ENCODE results near the gene C1QTNF1. TPM values are rescaled to one million over a fixed set of nuclear protein-coding genes. Genes with fewer than 3 reads are reported as not detected.

Gene C1QTNF1
- total RNA-seq, 3 donors from 2014 or later (not counting 1 experiment from before 2014, with no cell fraction given), result 0.20 to 0.28 TPM; not detected in 1

GRCh38 chr17:79070266-79070880, 46.4 kb downstream of the C1QTNF1 start:
- Mint-ChIP-seq H3K27ac (no peak overlapping the region), H3K4me1 (peaks cover 4 to 12% of the 10 kb centered on the region in 2 donors), H3K9me3 (no peaks in the 10 kb centered on the region), H3K4me3 (no peak overlapping the region), H3K27me3 (ENCODE audit: low read depth in 2 of 2) (peaks cover 2 to 3% of the 10 kb centered on the region in 2 donors), H3K36me3 (no peaks in the 10 kb centered on the region)
- no peak for TF ChIP-seq CTCF (IDR thresholded peaks at IDR 0.05)
- H3K36me3 ChIP-seq (ENCODE audit: control insufficient read depth, insufficient read depth, low read length), result no peaks in the 10 kb centered on the region
- no peak overlapping the region for H3K4me3 ChIP-seq (ENCODE audit: low read length)
- H3K4me1 ChIP-seq (ENCODE audit: control insufficient read depth, insufficient read depth, low read length), result peaks cover 13% of the 10 kb centered on the region
- no peaks in the 10 kb centered on the region for H3K27me3 ChIP-seq (ENCODE audit: control insufficient read depth, insufficient read depth, low read length)
- H3K27ac ChIP-seq (ENCODE audit: low read length), result no peak overlapping the region
- 95% methylated on average over 9 of the region's 9 CpGs for WGBS (ENCODE audit: insufficient coverage)
- ATAC-seq, result no peak
- no peak for DNase-seq
- intact Hi-C loops (cut with micrococcal nuclease), result no loop called here
- no peaks in the 10 kb centered on the region for H3K9me3 ChIP-seq (ENCODE audit: control insufficient read depth, insufficient read depth, low read length)

DNA sequence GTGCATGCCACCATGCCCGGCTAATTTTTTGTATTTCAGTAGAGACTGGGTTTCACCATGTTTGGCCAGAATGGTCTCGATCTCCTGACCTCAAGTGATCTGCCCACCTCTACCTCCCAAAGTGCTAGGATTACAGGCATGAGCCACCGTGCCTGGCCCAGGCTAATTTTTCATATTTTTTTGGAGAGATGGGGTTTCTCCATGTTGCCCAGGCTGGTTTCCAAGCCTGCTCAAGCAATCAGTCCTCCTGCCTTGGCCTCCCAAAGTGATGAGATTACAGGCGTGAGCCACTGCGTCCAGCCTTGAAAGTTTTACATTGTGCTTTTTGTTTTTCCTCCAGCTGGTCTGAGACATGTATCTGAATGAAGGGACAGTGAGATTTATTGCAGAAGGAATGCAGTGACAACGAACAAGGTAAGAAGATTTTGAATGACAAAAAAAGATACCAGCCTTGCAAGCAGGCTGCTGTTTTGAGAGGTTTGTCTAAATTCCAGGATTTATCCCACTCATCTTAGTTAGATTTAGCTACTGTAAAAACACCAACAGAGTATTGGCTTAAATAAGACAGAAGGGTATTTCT, 47.3 kb downstream of the C1QTNF1 start:
- no peaks in the 10 kb centered on the region for H3K9me3 Mint-ChIP-seq
- no peaks in the 10 kb centered on the region for H3K36me3 ChIP-seq (ENCODE audit: control insufficient read depth, insufficient read depth, low read length)
- no peak for DNase-seq
- no peak overlapping the region for H3K4me3 ChIP-seq (ENCODE audit: low read length)
- no peak for ATAC-seq
- H3K27ac ChIP-seq (ENCODE audit: low read length), result no peak overlapping the region
- H3K4me1 ChIP-seq (ENCODE audit: control insufficient read depth, insufficient read depth, low read length), result peaks cover 21% of the 10 kb centered on the region
- intact Hi-C loops (cut with micrococcal nuclease), result no loop called here
- no peaks in the 10 kb centered on the region for H3K36me3 Mint-ChIP-seq
- no peak overlapping the region for H3K4me3 Mint-ChIP-seq
- no peak overlapping the region for H3K27ac Mint-ChIP-seq
- peaks cover 10 to 21% of the 10 kb centered on the region in 2 donors for H3K4me1 Mint-ChIP-seq
- no peaks in the 10 kb centered on the region for H3K27me3 ChIP-seq (ENCODE audit: control insufficient read depth, insufficient read depth, low read length)
- no peaks in the 10 kb centered on the region for H3K9me3 ChIP-seq (ENCODE audit: control insufficient read depth, insufficient read depth, low read length)
- no peak for TF ChIP-seq CTCF (IDR thresholded peaks at IDR 0.05)
- H3K27me3 Mint-ChIP-seq (ENCODE audit: low read depth in 2 of 2), result peaks cover 0 to 3% of the 10 kb centered on the region in 2 donors
- WGBS (ENCODE audit: insufficient coverage), result 92% methylated on average over 6 of the region's 6 CpGs

DNA sequence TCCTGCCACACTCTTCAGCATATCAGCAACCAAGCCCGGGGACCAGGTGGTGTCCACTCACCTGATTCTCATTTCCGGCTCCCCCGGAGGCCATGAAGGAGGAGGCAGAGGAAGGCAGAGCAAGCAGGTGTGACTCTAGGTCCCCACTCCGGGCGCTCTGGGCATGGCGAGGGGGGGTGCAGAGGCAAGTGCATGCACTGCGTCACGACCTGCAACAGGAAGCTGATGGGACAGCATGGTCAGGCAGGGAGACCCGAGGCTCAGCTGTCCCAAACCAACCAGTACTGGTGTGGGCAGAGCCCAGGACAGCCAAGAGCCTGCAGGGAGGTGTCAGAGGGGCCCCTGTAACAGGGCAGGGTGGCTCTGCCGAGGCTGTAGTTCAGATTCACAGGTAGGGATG, 48.6 kb downstream of the C1QTNF1 start:
- DNase-seq (no peak), ATAC-seq (no peak)
- Histone ChIP-seq H3K4me1 (ENCODE audit: control insufficient read depth, insufficient read depth, low read length) (peaks cover 23% of the 10 kb centered on the region), H3K9me3 (ENCODE audit: control insufficient read depth, insufficient read depth, low read length) (no peaks in the 10 kb centered on the region), H3K27ac (ENCODE audit: low read length) (no peak overlapping the region), H3K27me3 (ENCODE audit: control insufficient read depth, insufficient read depth, low read length) (no peaks in the 10 kb centered on the region), H3K36me3 (ENCODE audit: control insufficient read depth, insufficient read depth, low read length) (no peaks in the 10 kb centered on the region), H3K4me3 (ENCODE audit: low read length) (no peak overlapping the region)
- H3K4me1 Mint-ChIP-seq, result peaks cover 10 to 21% of the 10 kb centered on the region in 2 donors
- intact Hi-C loops (cut with micrococcal nuclease), result no loop called here
- no peaks in the 10 kb centered on the region for H3K9me3 Mint-ChIP-seq
- no peak for TF ChIP-seq CTCF (IDR thresholded peaks at IDR 0.05)
- no peak overlapping the region for H3K27ac Mint-ChIP-seq
- H3K27me3 Mint-ChIP-seq (ENCODE audit: low read depth in 2 of 2), result peaks cover 0 to 3% of the 10 kb centered on the region in 2 donors
- no peak overlapping the region for H3K4me3 Mint-ChIP-seq
- WGBS (ENCODE audit: insufficient coverage), result 91% methylated on average over 10 of the region's 10 CpGs
- no peaks in the 10 kb centered on the region for H3K36me3 Mint-ChIP-seq
